ENCODE results near the gene RABL2B.

RABL2B gene

GRCh38 chr22:50727678-50728522, 55.5 kb downstream of the RABL2B start:
- Histone ChIP-seq H3K9me3 (ENCODE audit: control insufficient read depth, low read depth, low read length) (no peaks in the 10 kb centered on the region), H3K27me3 (ENCODE audit: control insufficient read depth, insufficient read depth, low read length) (peaks cover 8% of the 10 kb centered on the region), H3K9ac (ENCODE audit: low read length) (no peak overlapping the region), H3K4me1 (ENCODE audit: control insufficient read depth, low read depth, low read length) (no peaks in the 10 kb centered on the region), H3K27ac (ENCODE audit: low read length) (no peak overlapping the region), H3K4me3 (ENCODE audit: low read length) (no peak overlapping the region), H3K36me3 (ENCODE audit: control insufficient read depth, low read depth, low read length) (no peaks in the 10 kb centered on the region)

GRCh38 chr22:50726643-50727340, 56.6 kb downstream of the RABL2B start:
- Histone ChIP-seq H3K27ac (ENCODE audit: low read length) (no peak overlapping the region), H3K9ac (ENCODE audit: low read length) (no peak overlapping the region), H3K4me3 (ENCODE audit: low read length) (no peak overlapping the region), H3K9me3 (ENCODE audit: control insufficient read depth, low read depth, low read length) (no peaks in the 10 kb centered on the region), H3K36me3 (ENCODE audit: control insufficient read depth, low read depth, low read length) (no peaks in the 10 kb centered on the region), H3K4me1 (ENCODE audit: control insufficient read depth, low read depth, low read length) (no peaks in the 10 kb centered on the region), H3K27me3 (ENCODE audit: control insufficient read depth, insufficient read depth, low read length) (peaks cover 19% of the 10 kb centered on the region)

GRCh38 chr22:50725597-50725996, 57.8 kb downstream of the RABL2B start:
- peaks cover 31% of the 10 kb centered on the region for H3K27me3 ChIP-seq (ENCODE audit: control insufficient read depth, insufficient read depth, low read length)
- no peaks in the 10 kb centered on the region for H3K9me3 ChIP-seq (ENCODE audit: control insufficient read depth, low read depth, low read length)
- H3K9ac ChIP-seq (ENCODE audit: low read length): no peak overlapping the region
- H3K4me1 ChIP-seq (ENCODE audit: control insufficient read depth, low read depth, low read length): no peaks in the 10 kb centered on the region
- no peak overlapping the region for H3K4me3 ChIP-seq (ENCODE audit: low read length)
- H3K36me3 ChIP-seq (ENCODE audit: control insufficient read depth, low read depth, low read length): no peaks in the 10 kb centered on the region
- no peak overlapping the region for H3K27ac ChIP-seq (ENCODE audit: low read length)

GRCh38 chr22:50724616-50725015, 58.8 kb downstream of the RABL2B start:
- no peaks in the 10 kb centered on the region for H3K36me3 ChIP-seq (ENCODE audit: control insufficient read depth, low read depth, low read length)
- no peaks in the 10 kb centered on the region for H3K9me3 ChIP-seq (ENCODE audit: control insufficient read depth, low read depth, low read length)
- no peak overlapping the region for H3K4me3 ChIP-seq (ENCODE audit: low read length)
- H3K27ac ChIP-seq (ENCODE audit: low read length): no peak overlapping the region
- H3K9ac ChIP-seq (ENCODE audit: low read length): no peak overlapping the region
- H3K4me1 ChIP-seq (ENCODE audit: control insufficient read depth, low read depth, low read length): no peaks in the 10 kb centered on the region
- H3K27me3 ChIP-seq (ENCODE audit: control insufficient read depth, insufficient read depth, low read length): peaks cover 41% of the 10 kb centered on the region

- Histone ChIP-seq H3K27me3 (ENCODE audit: control insufficient read depth, insufficient read depth, low read length) (peaks cover 47% of the 10 kb centered on the region), H3K4me3 (ENCODE audit: low read length) (no peak overlapping the region), H3K27ac (ENCODE audit: low read length) (no peak overlapping the region), H3K36me3 (ENCODE audit: control insufficient read depth, low read depth, low read length) (no peaks in the 10 kb centered on the region), H3K9ac (ENCODE audit: low read length) (no peak overlapping the region), H3K9me3 (ENCODE audit: control insufficient read depth, low read depth, low read length) (no peaks in the 10 kb centered on the region), H3K4me1 (ENCODE audit: control insufficient read depth, low read depth, low read length) (no peaks in the 10 kb centered on the region)
Observed at GRCh38 chr22:50723991-50724390, 59.4 kb downstream of the RABL2B start.

- no peak overlapping the region for H3K4me3 ChIP-seq (ENCODE audit: low read length)
- H3K27me3 ChIP-seq (ENCODE audit: control insufficient read depth, insufficient read depth, low read length): peaks cover 58% of the 10 kb centered on the region
- H3K4me1 ChIP-seq (ENCODE audit: control insufficient read depth, low read depth, low read length): no peaks in the 10 kb centered on the region
- no peaks in the 10 kb centered on the region for H3K9me3 ChIP-seq (ENCODE audit: control insufficient read depth, low read depth, low read length)
- no peak overlapping the region for H3K9ac ChIP-seq (ENCODE audit: low read length)
- no peak overlapping the region for H3K27ac ChIP-seq (ENCODE audit: low read length)
- no peaks in the 10 kb centered on the region for H3K36me3 ChIP-seq (ENCODE audit: control insufficient read depth, low read depth, low read length)
Observed at GRCh38 chr22:50722716-50723428, 60.6 kb downstream of the RABL2B start.

GRCh38 chr22:50722048-50722701, 61.3 kb downstream of the RABL2B start:
- no peaks in the 10 kb centered on the region for H3K36me3 ChIP-seq (ENCODE audit: control insufficient read depth, low read depth, low read length)
- H3K9me3 ChIP-seq (ENCODE audit: control insufficient read depth, low read depth, low read length): no peaks in the 10 kb centered on the region
- no peaks in the 10 kb centered on the region for H3K4me1 ChIP-seq (ENCODE audit: control insufficient read depth, low read depth, low read length)
- no peak overlapping the region for H3K27ac ChIP-seq (ENCODE audit: low read length)
- H3K4me3 ChIP-seq (ENCODE audit: low read length): no peak overlapping the region
- H3K9ac ChIP-seq (ENCODE audit: low read length): no peak overlapping the region
- peaks cover 60% of the 10 kb centered on the region for H3K27me3 ChIP-seq (ENCODE audit: control insufficient read depth, insufficient read depth, low read length)

GRCh38 chr22:50721257-50721844, 62.1 kb downstream of the RABL2B start:
- H3K9ac ChIP-seq (ENCODE audit: low read length): no peak overlapping the region
- H3K4me3 ChIP-seq (ENCODE audit: low read length): no peak overlapping the region
- H3K36me3 ChIP-seq (ENCODE audit: control insufficient read depth, low read depth, low read length): no peaks in the 10 kb centered on the region
- H3K27me3 ChIP-seq (ENCODE audit: control insufficient read depth, insufficient read depth, low read length): peaks cover 60% of the 10 kb centered on the region
- H3K9me3 ChIP-seq (ENCODE audit: control insufficient read depth, low read depth, low read length): no peaks in the 10 kb centered on the region
- H3K4me1 ChIP-seq (ENCODE audit: control insufficient read depth, low read depth, low read length): no peaks in the 10 kb centered on the region
- no peak overlapping the region for H3K27ac ChIP-seq (ENCODE audit: low read length)

GRCh38 chr22:50720301-50721256, 62.9 kb downstream of the RABL2B start:
- Histone ChIP-seq H3K4me1 (ENCODE audit: control insufficient read depth, low read depth, low read length) (no peaks in the 10 kb centered on the region), H3K27me3 (ENCODE audit: control insufficient read depth, insufficient read depth, low read length) (peaks cover 60% of the 10 kb centered on the region), H3K9me3 (ENCODE audit: control insufficient read depth, low read depth, low read length) (no peaks in the 10 kb centered on the region), H3K4me3 (ENCODE audit: low read length) (no peak overlapping the region), H3K36me3 (ENCODE audit: control insufficient read depth, low read depth, low read length) (no peaks in the 10 kb centered on the region), H3K27ac (ENCODE audit: low read length) (no peak overlapping the region), H3K9ac (ENCODE audit: low read length) (no peak overlapping the region)

GRCh38 chr22:50719814-50720300, 63.6 kb downstream of the RABL2B start:
- Histone ChIP-seq H3K4me3 (ENCODE audit: low read length) (peak overlapping the region; percentile 11), H3K9me3 (ENCODE audit: control insufficient read depth, low read depth, low read length) (no peaks in the 10 kb centered on the region), H3K36me3 (ENCODE audit: control insufficient read depth, low read depth, low read length) (no peaks in the 10 kb centered on the region), H3K27ac (ENCODE audit: low read length) (no peak overlapping the region), H3K27me3 (ENCODE audit: control insufficient read depth, insufficient read depth, low read length) (peaks cover 60% of the 10 kb centered on the region), H3K4me1 (ENCODE audit: control insufficient read depth, low read depth, low read length) (no peaks in the 10 kb centered on the region), H3K9ac (ENCODE audit: low read length) (no peak overlapping the region)
